ENCODE results near the gene ACAP2. TPM values are rescaled to one million over a fixed set of nuclear protein-coding genes. Genes with fewer than 3 reads are reported as not detected.

Gene ACAP2
- total RNA-seq, 1 donor from 2014 or later: 49.7 TPM

GRCh38 chr3:195251336-195252065, 191.3 kb downstream of the ACAP2 start:
- DNase-seq (ENCODE audit: low spot score in 2 of 2, unreplicated experiment in 2 of 2): peak in 1 of 2 experiments; percentile 31

GRCh38 chr3:195250473-195251251, 192.2 kb downstream of the ACAP2 start:
- no peaks in the 10 kb centered on the region for H3K27me3 Mint-ChIP-seq (ENCODE audit: low read depth)
- peak in 1 of 2 experiments; percentile 36 for DNase-seq (ENCODE audit: low spot score in 2 of 2, unreplicated experiment in 2 of 2)
- H3K4me1 Mint-ChIP-seq: peaks cover 40% of the 10 kb centered on the region
- no peaks in the 10 kb centered on the region for H3K9me3 Mint-ChIP-seq
- no peak overlapping the region for H3K27ac Mint-ChIP-seq
- TF ChIP-seq, protein P1, sequence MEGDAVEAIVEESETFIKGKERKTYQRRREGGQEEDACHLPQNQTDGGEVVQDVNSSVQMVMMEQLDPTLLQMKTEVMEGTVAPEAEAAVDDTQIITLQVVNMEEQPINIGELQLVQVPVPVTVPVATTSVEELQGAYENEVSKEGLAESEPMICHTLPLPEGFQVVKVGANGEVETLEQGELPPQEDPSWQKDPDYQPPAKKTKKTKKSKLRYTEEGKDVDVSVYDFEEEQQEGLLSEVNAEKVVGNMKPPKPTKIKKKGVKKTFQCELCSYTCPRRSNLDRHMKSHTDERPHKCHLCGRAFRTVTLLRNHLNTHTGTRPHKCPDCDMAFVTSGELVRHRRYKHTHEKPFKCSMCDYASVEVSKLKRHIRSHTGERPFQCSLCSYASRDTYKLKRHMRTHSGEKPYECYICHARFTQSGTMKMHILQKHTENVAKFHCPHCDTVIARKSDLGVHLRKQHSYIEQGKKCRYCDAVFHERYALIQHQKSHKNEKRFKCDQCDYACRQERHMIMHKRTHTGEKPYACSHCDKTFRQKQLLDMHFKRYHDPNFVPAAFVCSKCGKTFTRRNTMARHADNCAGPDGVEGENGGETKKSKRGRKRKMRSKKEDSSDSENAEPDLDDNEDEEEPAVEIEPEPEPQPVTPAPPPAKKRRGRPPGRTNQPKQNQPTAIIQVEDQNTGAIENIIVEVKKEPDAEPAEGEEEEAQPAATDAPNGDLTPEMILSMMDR (IDR thresholded peaks at IDR 0.05; ENCODE audit: unreplicated experiment): no peak
- H3K36me3 Mint-ChIP-seq: peaks cover 19% of the 10 kb centered on the region
- H3K4me3 Mint-ChIP-seq: no peak overlapping the region

More at GRCh38 chr3:195251336-195252065, 191.3 kb downstream of the ACAP2 start:
- H3K36me3 Mint-ChIP-seq: peaks cover 11% of the 10 kb centered on the region
- no peak overlapping the region for H3K4me3 Mint-ChIP-seq
- peak overlapping the region; percentile 89 for H3K27ac Mint-ChIP-seq
- no peaks in the 10 kb centered on the region for H3K9me3 Mint-ChIP-seq
- no peaks in the 10 kb centered on the region for H3K27me3 Mint-ChIP-seq (ENCODE audit: low read depth)
- peaks cover 36% of the 10 kb centered on the region for H3K4me1 Mint-ChIP-seq
- TF ChIP-seq, protein P1 (IDR thresholded peaks at IDR 0.05; ENCODE audit: unreplicated experiment): no peak

DNA sequence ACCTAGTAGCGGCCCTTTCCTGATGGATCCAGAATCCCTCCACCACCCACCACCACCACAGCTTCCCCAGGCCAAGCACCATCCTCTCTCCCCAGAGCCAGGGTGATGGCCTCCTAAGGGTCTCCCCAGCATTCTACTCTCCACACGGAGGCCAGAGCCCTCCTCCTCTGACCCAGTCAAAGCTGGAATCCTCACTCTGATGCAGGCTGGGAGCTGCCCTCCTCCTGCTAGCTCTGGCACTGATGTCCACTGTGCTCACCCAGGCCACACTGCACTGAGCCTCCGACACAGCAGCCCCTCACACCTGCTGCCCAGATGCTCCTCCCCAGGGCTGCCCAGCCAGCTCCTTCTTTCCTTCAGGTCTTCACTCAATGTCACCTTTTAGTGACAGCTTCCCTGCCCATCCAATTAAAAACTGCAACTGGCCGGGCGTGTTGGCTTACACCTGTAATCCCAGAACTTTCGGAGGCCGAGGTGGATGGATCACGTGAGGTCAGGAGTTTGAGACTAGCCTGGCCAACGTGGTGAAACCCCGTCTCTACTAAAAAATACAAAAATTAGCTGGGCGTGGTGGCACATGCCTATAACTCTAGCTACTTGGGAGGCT, 192.9 kb downstream of the ACAP2 start:
- H3K4me1 Mint-ChIP-seq: peaks cover 39% of the 10 kb centered on the region
- TF ChIP-seq, protein P1 (IDR thresholded peaks at IDR 0.05; ENCODE audit: unreplicated experiment): no peak
- no peak overlapping the region for H3K27ac Mint-ChIP-seq
- no peaks in the 10 kb centered on the region for H3K9me3 Mint-ChIP-seq
- no peak overlapping the region for H3K4me3 Mint-ChIP-seq
- DNase-seq (ENCODE audit: low spot score in 2 of 2, unreplicated experiment in 2 of 2): peak in 1 of 2 experiments; percentile 24
- H3K36me3 Mint-ChIP-seq: peaks cover 22% of the 10 kb centered on the region
- H3K27me3 Mint-ChIP-seq (ENCODE audit: low read depth): no peaks in the 10 kb centered on the region

GRCh38 chr3:195249057-195249770, 193.6 kb downstream of the ACAP2 start:
- Mint-ChIP-seq H3K9me3 (no peaks in the 10 kb centered on the region), H3K4me3 (no peak overlapping the region), H3K4me1 (peaks cover 36% of the 10 kb centered on the region), H3K27ac (no peak overlapping the region), H3K36me3 (peaks cover 22% of the 10 kb centered on the region), H3K27me3 (ENCODE audit: low read depth) (no peaks in the 10 kb centered on the region)
- DNase-seq (ENCODE audit: low spot score in 2 of 2, unreplicated experiment in 2 of 2): no peak
- TF ChIP-seq, protein P1 (IDR thresholded peaks at IDR 0.05; ENCODE audit: unreplicated experiment): no peak

DNA sequence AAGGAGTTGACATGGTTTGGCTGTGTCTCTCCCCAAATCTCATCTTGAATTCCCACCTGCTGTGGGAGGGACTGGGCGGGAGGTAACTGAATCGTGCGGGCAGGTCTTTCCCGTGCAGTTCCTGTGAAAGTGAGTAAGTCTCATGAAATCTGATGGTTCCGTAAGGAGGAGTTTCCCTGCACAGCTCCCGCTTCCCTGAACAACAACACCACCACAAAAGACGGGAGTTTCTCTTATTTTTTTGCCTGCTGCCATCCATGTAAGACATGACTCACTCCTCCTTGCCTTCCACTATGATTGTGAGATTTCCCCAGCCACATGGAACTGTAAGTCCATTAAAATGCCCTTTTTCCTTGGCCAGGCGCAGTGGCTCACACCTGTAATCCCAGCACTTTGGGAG, 194.5 kb downstream of the ACAP2 start:
- Mint-ChIP-seq H3K4me1 (peaks cover 33% of the 10 kb centered on the region), H3K4me3 (no peak overlapping the region), H3K9me3 (no peaks in the 10 kb centered on the region), H3K36me3 (peaks cover 22% of the 10 kb centered on the region), H3K27ac (no peak overlapping the region), H3K27me3 (ENCODE audit: low read depth) (no peaks in the 10 kb centered on the region)
- TF ChIP-seq, protein P1 (IDR thresholded peaks at IDR 0.05; ENCODE audit: unreplicated experiment): no peak
- DNase-seq (ENCODE audit: low spot score in 2 of 2, unreplicated experiment in 2 of 2): no peak
